Keratinocyte (primary cell): ENCODE results near the gene TAF11. TPM values are rescaled to one million over a fixed set of nuclear protein-coding genes. Genes with fewer than 3 reads are reported as not detected.

Experiments used
- DNase-seq: peaks from one replicate; pipeline ENCODE4 v3.0.0-alpha.2; 2011; ENCODE audit warnings: low read depth, missing footprints, low spot score
- FAIRE-seq: peaks from 2 replicates; lab custom pipeline; 2011; peaks lifted over from hg19 to GRCh38; lab: Jason Lieb, UNC
- H2AFZ ChIP-seq: 2 replicates; pipeline ENCODE4 v1.6.0; 2012; ENCODE audit warnings: low read length, control low read depth, inconsistent platforms; ENCODE audit not compliant: control insufficient read depth
- H3K27ac ChIP-seq: 2 replicates; pipeline ENCODE4 v1.5.1; 2011; ENCODE audit warnings: low read length; ENCODE audit not compliant: control insufficient read depth, insufficient read depth
- H3K27me3 ChIP-seq: 3 replicates; pipeline ENCODE4 v1.6.0; 2011; ENCODE audit warnings: low read length; ENCODE audit not compliant: control insufficient read depth, insufficient read depth; ENCODE audit errors: extremely low read depth
- H3K36me3 ChIP-seq, 2 experiments: 2 replicates in 1 of 2; 3 replicates in 1 of 2; pipeline ENCODE4 v1.5.1; 2011; ENCODE audit warnings: low read length in 2 of 2, mild to moderate bottlenecking in 1 of 2; ENCODE audit not compliant: control insufficient read depth in 2 of 2, insufficient read depth in 2 of 2; ENCODE audit errors: extremely low read depth in 1 of 2
- H3K4me1 ChIP-seq: 3 replicates; pipeline ENCODE4 v1.5.1; 2011; ENCODE audit warnings: low read length; ENCODE audit not compliant: control insufficient read depth, insufficient read depth; ENCODE audit errors: extremely low read depth
- H3K4me2 ChIP-seq: 3 replicates; pipeline ENCODE4 v1.6.0; 2011; ENCODE audit warnings: low read depth, low read length; ENCODE audit not compliant: control insufficient read depth, insufficient read depth; ENCODE audit errors: extremely low read depth
- H3K4me3 ChIP-seq, 3 experiments: fragments of 200-600 bp in 1 of 3; sonication (generic) in 1 of 3; 2 replicates in 2 of 3; 3 replicates in 1 of 3; pipeline ENCODE4 v1.5.1; 2011 to 2016; ENCODE audit warnings: low read length in 3 of 3, mild to moderate bottlenecking in 3 of 3, control low read depth in 2 of 3, inconsistent platforms in 1 of 3, low read depth in 1 of 3, mixed read lengths in 1 of 3, mixed run types in 1 of 3, moderate library complexity in 1 of 3; ENCODE audit not compliant: control insufficient read depth in 2 of 3, insufficient read depth in 2 of 3; ENCODE audit errors: extremely low read depth in 1 of 3
- H3K79me2 ChIP-seq: 2 replicates; pipeline ENCODE4 v1.6.0; 2012; ENCODE audit warnings: low read length; ENCODE audit not compliant: control insufficient read depth, insufficient read depth
- H3K9ac ChIP-seq: 3 replicates; pipeline ENCODE4 v1.6.0; 2011; ENCODE audit warnings: low read length; ENCODE audit not compliant: control insufficient read depth, insufficient read depth; ENCODE audit errors: extremely low read depth
- H3K9me1 ChIP-seq: 3 replicates; pipeline ENCODE4 v1.6.0; 2011; ENCODE audit warnings: low read length; ENCODE audit not compliant: control insufficient read depth, insufficient read depth; ENCODE audit errors: extremely low read depth
- H3K9me3 ChIP-seq: 2 replicates; pipeline ENCODE4 v1.5.1; 2012; ENCODE audit warnings: low read depth, low read length; ENCODE audit not compliant: control insufficient read depth
- H4K20me1 ChIP-seq: 3 replicates; pipeline ENCODE4 v1.6.0; 2011; ENCODE audit warnings: low read length; ENCODE audit not compliant: control insufficient read depth, insufficient read depth; ENCODE audit errors: extremely low read depth
- EZH2 ChIP-seq: IDR thresholded peaks from one replicate; pipeline ENCODE4 v1.6.1; 2012; ENCODE audit warnings: inconsistent platforms, mild to moderate bottlenecking, low read length, moderate library complexity
- dilution Hi-C: fragments of 300-500 bp; cut with MboI; formaldehyde crosslinking; loops from one replicate; pipeline ENCODE4 v1.7.0; 2020; ENCODE audit warnings: low sequenced_read_pairs; ENCODE audit not compliant: extremely low pct_ligation_motif_present
- polyA plus RNA-seq, 5 experiments: library from polyadenylated mRNA; depleted of rRNA in 3 of 5; stranded (reverse) in 3 of 5; stranded (forward) in 1 of 5; unstranded in 1 of 5; fragments of >200 nt; gene quantifications; 1 replicate in 1 of 5; 2 replicates in 3 of 5; 3 replicates in 1 of 5; pipeline versions ENCODE4 v1.2.1 to v1.2.3, GENCODE V29; 2011 to 2012; ENCODE audit warnings: missing spikeins in 2 of 5, low read depth in 1 of 5, low replicate concordance in 1 of 5
- TF ChIP-seq, protein P1 (sequence below), 3 experiments: IDR thresholded peaks in 1 of 3; conservative IDR thresholded peaks in 1 of 3; optimal IDR thresholded peaks in 1 of 3; 2 replicates in 2 of 3; 3 replicates in 1 of 3; pipeline versions ENCODE3 to v1.5.1; 2011; ENCODE audit warnings: low read length in 3 of 3, mild to moderate bottlenecking in 3 of 3, moderate library complexity in 2 of 3, control low read depth in 1 of 3, inconsistent platforms in 1 of 3; ENCODE audit not compliant: insufficient read depth in 2 of 3; ENCODE audit errors: extremely low read depth in 1 of 3

TAF11 gene
- polyA plus RNA-seq, 1 donor (not counting 4 experiments of a cell fraction or from before 2014, with no cell fraction given) = 31.5 TPM

DNA sequence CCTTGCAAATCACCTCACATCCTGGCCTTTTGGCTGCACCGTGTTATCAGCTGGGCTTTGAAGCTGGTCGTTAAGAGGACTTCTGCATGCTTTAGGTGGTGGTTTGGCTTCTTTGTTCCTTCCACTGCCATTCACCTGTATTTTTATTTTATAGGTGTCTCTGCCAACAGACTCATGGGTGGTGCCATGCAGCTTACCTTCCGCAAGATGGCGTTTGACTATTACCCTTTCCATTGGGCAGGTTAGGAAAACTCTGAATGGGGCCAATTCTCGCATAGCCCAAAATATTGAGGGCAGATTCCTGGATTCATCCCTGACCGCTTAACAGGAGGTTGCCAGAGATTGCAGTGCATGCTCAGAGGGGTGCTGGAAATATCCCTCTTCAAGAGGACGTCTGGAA is 32.4 kb downstream of the TAF11 start:
- Histone ChIP-seq H3K4me1 (no peaks in the 10 kb centered on the region), H3K9me3 (no peaks in the 10 kb centered on the region), H3K79me2 (no peaks in the 10 kb centered on the region), H3K4me2 (no peak overlapping the region), H3K4me3 (no peak overlapping the region), H4K20me1 (no peaks in the 10 kb centered on the region), H3K27ac (no peak overlapping the region), H3K9me1 (no peaks in the 10 kb centered on the region), H2AFZ (no peak overlapping the region), H3K9ac (no peak overlapping the region), H3K36me3 (peaks cover 2 to 11% of the 10 kb centered on the region in 2 experiments), H3K27me3 (no peaks in the 10 kb centered on the region)
- FAIRE-seq = no peak
- dilution Hi-C loops = no loop called here
- no peak for DNase-seq
- TF ChIP-seq EZH2 = no peak
- TF ChIP-seq, protein P1, sequence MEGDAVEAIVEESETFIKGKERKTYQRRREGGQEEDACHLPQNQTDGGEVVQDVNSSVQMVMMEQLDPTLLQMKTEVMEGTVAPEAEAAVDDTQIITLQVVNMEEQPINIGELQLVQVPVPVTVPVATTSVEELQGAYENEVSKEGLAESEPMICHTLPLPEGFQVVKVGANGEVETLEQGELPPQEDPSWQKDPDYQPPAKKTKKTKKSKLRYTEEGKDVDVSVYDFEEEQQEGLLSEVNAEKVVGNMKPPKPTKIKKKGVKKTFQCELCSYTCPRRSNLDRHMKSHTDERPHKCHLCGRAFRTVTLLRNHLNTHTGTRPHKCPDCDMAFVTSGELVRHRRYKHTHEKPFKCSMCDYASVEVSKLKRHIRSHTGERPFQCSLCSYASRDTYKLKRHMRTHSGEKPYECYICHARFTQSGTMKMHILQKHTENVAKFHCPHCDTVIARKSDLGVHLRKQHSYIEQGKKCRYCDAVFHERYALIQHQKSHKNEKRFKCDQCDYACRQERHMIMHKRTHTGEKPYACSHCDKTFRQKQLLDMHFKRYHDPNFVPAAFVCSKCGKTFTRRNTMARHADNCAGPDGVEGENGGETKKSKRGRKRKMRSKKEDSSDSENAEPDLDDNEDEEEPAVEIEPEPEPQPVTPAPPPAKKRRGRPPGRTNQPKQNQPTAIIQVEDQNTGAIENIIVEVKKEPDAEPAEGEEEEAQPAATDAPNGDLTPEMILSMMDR (optimal IDR thresholded peaks at IDR 0.05 in 1 of 3, IDR thresholded peaks at IDR 0.05 in 1 of 3, conservative IDR thresholded peaks at IDR 0.05 in 1 of 3; ENCODE audit: extremely low read depth in 1 of 3, insufficient read depth in 2 of 3, low read length in 3 of 3) = peak in 2 of 3 experiments; percentile 17 to 34

DNA sequence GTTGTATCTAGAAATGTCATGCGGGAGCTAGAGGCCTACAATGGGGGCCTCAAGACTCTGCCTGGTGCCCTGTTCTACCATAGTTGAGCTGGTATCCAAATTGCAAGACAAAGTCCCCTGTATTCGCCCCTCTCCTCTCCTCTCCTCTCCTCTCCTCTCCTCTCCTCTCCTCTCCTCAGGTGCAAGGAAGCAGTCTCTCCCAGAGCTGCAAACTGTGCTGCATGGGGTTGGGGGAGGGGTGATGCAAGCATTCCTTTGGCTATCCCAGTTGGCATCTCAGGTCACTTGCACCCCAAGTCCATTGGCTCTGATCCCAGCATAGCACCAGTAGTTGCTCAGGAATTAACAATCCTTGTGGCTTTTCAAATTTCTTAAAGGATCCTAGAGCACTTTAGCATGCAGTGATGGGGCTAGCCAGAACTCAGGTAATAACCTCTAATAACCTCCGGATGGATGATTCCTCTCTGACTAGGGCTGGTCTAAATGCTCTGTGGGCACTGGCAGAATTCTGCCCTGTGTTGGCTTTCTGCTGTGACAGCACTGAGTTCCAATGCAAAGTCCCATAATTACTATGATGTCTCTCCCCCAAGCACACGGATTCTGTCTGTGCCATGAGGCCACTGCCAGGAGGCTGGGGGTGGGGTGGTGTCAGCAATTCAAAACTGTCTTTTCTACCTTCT is 35.3 kb downstream of the TAF11 start:
- FAIRE-seq = no peak

More for the DNA sequence above, 35.3 kb downstream of the TAF11 start:
- DNase-seq = no peak
- H2AFZ ChIP-seq = no peak overlapping the region
- peaks cover 0 to 7% of the 10 kb centered on the region in 2 experiments for H3K36me3 ChIP-seq
- no peak for TF ChIP-seq EZH2
- TF ChIP-seq, protein P1 (optimal IDR thresholded peaks at IDR 0.05 in 1 of 3, IDR thresholded peaks at IDR 0.05 in 1 of 3, conservative IDR thresholded peaks at IDR 0.05 in 1 of 3; ENCODE audit: extremely low read depth in 1 of 3, insufficient read depth in 2 of 3, low read length in 3 of 3) = no peak
- H3K4me2 ChIP-seq = no peak overlapping the region
- no peak overlapping the region for H3K27ac ChIP-seq
- no peaks in the 10 kb centered on the region for H3K4me1 ChIP-seq
- H3K9me1 ChIP-seq = no peaks in the 10 kb centered on the region
- H3K9me3 ChIP-seq = no peaks in the 10 kb centered on the region
- no peak overlapping the region for H3K9ac ChIP-seq
- dilution Hi-C loops = no loop called here
- H3K4me3 ChIP-seq = no peak overlapping the region
- H3K79me2 ChIP-seq = no peaks in the 10 kb centered on the region
- no peaks in the 10 kb centered on the region for H4K20me1 ChIP-seq
- H3K27me3 ChIP-seq = no peaks in the 10 kb centered on the region
